ENCODE results near the gene PYHIN1.

The PYHIN1 gene

GRCh38 chr1:159014003-159014571 lies 82.7 kb downstream of the PYHIN1 start:
- no peak for DNase-seq (ENCODE audit: low spot score)

- DNase-seq (ENCODE audit: low spot score): no peak
Measured at GRCh38 chr1:159014851-159015250, 83.5 kb downstream of the PYHIN1 start.

- DNase-seq (ENCODE audit: low spot score): no peak
Measured at GRCh38 chr1:159015440-159015909, 84.1 kb downstream of the PYHIN1 start.

- DNase-seq (ENCODE audit: low spot score): no peak
Measured at GRCh38 chr1:159023723-159024122, 92.4 kb downstream of the PYHIN1 start.

- DNase-seq (ENCODE audit: low spot score): no peak
Measured at GRCh38 chr1:159025043-159025442, 93.7 kb downstream of the PYHIN1 start.

Data from ecto neural progenitor cell (in vitro differentiated cells).